Subcutaneous abdominal adipose tissue (tissue), 5 donors: ENCODE measurements around the gene RFXANK.
A peak's percentile ranks its signal among the peaks of the same experiment; 100 is the strongest.
"Not testable (repeated sequence)": the region's sequence is repeated elsewhere in the genome, so short reads cannot be mapped to it uniquely, and the experiment has no call there.

Source experiments
- H3K27ac ChIP-seq: one replicate; pipeline ENCODE4 v1.7.0; 2013; ENCODE audit warnings: low read depth, mild to moderate bottlenecking, inconsistent platforms, low read length, moderate library complexity
- H3K27me3 ChIP-seq, 5 donors: one replicate each; pipeline ENCODE4 v1.7.0; 2013; ENCODE audit warnings: low read length in 5 of 5, inconsistent platforms in 1 of 5; ENCODE audit not compliant: control insufficient read depth in 5 of 5, insufficient read depth in 4 of 5
- H3K36me3 ChIP-seq, 5 donors: one replicate each; pipeline ENCODE4 v1.7.0; 2013; ENCODE audit warnings: low read length in 5 of 5; ENCODE audit not compliant: control insufficient read depth in 5 of 5, insufficient read depth in 5 of 5
- H3K4me1 ChIP-seq, 5 donors: one replicate each; pipeline ENCODE4 v1.7.0; 2013; ENCODE audit warnings: low read length in 5 of 5, mild to moderate bottlenecking in 3 of 5, moderate library complexity in 1 of 5; ENCODE audit not compliant: control insufficient read depth in 5 of 5, insufficient read depth in 5 of 5
- H3K4me3 ChIP-seq, 5 donors: one replicate each; pipeline ENCODE4 v1.7.0; 2013; ENCODE audit warnings: low read length in 5 of 5, low read depth in 1 of 5
- H3K9ac ChIP-seq, 5 donors: one replicate each; pipeline ENCODE4 v1.7.0; 2013; ENCODE audit warnings: low read length in 5 of 5, mild to moderate bottlenecking in 4 of 5, moderate library complexity in 3 of 5
- H3K9me3 ChIP-seq, 5 donors: one replicate each; pipeline ENCODE4 v1.7.0; 2013; ENCODE audit warnings: low read length in 5 of 5; ENCODE audit not compliant: control insufficient read depth in 5 of 5
- donor health status: healthy.
- donor health status: healthy.
- donor health status: healthy.
- donor health status: healthy.
- donor health status: healthy.

RFXANK gene

DNA sequence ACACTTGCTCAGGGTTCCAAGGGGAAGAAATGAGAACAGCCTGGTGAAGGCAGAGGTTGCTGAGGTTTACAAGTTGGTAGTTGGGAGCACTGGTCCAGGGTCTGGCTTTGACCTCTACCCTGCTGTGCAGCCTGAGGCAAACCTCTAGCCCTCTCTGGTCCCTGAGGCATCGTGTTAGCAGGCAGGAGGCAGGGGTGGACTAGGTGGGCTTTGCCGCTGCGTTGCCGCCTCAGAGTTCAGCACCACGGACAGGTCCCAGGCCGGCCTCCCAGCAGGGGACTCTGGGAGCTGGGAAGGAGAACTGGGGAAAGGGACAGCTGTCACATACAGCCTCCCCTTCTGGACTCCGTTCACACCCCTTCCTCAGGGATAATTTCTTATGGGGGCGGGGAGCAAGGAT is 22.8 kb downstream of the RFXANK start:
- Histone ChIP-seq H3K4me1 (no peaks in the 10 kb centered on the region), H3K4me3 (no peak overlapping the region), H3K9me3 (peaks cover 0 to 5% (median 2%) of the 10 kb centered on the region in 5 donors), H3K36me3 (no peaks in the 10 kb centered on the region), H3K27ac (no peak overlapping the region), H3K27me3 (peaks cover 20 to 50% (median 40%) of the 10 kb centered on the region in 5 donors), H3K9ac (no peak overlapping the region)

DNA sequence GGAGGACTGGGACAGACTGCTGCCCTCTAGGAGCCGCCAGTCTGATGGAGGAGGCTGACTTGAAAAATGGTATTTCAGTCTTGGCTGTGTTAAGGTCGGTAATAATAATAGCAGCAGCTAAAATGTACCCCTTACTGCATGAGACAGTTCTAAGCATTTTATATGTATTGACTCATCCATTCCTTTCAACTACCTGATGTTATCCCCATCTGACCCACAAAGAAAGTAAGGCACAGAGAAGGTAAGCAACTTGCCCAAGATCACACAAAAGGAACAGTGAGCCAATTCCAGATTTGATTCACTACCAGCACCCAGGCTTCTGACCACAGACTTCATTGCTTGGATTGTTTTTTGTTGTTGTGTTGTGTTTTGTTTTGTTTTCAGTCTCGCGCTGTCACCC is 23.7 kb downstream of the RFXANK start:
- Histone ChIP-seq H3K9ac (no peak overlapping the region), H3K4me3 (no peak overlapping the region), H3K9me3 (peaks cover 0 to 5% (median 2%) of the 10 kb centered on the region in 5 donors), H3K27me3 (peaks cover 20 to 50% (median 37%) of the 10 kb centered on the region in 5 donors), H3K27ac (no peak overlapping the region), H3K4me1 (no peaks in the 10 kb centered on the region), H3K36me3 (no peaks in the 10 kb centered on the region)

DNA sequence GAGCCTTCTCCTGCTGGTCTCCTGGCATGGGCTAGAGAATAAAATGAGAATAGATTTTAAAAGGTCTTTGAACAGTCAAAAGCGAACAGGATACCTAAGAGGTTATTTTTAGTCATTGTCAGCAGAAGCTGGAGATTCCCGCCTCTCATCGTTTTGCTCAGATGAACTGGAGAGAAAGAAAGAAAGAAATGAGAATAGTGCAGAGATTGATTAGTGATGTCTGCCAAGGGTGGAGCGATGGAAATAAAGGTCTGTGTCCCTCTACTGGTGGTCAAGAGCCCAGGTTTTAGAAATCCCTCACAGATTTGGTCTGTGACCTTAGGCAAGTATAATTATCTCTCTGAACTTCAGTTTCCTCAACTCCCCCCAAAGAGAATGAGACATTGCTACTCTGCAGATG is 25.0 kb downstream of the RFXANK start:
- Histone ChIP-seq H3K9ac (no peak overlapping the region), H3K27me3 (peaks cover 10 to 39% (median 27%) of the 10 kb centered on the region in 5 donors), H3K4me3 (no peak overlapping the region), H3K36me3 (no peaks in the 10 kb centered on the region), H3K4me1 (no peaks in the 10 kb centered on the region), H3K9me3 (peaks cover 0 to 5% (median 2%) of the 10 kb centered on the region in 5 donors), H3K27ac (no peak overlapping the region)

DNA sequence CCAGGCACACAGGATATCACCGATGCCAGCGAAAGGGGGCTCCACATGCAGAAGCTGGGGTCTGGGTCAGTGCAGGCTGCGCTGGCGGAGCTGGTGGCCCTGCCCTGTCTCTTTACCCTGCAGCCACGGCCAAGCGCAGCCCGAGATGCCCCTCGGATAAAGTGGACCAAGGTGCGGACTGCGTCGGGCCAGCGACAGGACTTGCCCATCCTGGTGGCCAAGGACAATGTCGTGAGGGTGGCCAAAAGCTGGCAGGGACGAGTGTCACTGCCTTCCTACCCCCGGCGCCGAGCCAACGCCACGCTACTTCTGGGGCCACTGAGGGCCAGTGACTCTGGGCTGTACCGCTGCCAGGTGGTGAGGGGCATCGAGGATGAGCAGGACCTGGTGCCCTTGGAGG is 26.9 kb downstream of the RFXANK start:
- no peak overlapping the region for H3K4me3 ChIP-seq
- H3K27me3 ChIP-seq: peaks cover under 1 to 21% (median 12%) of the 10 kb centered on the region in 5 donors
- no peaks in the 10 kb centered on the region for H3K4me1 ChIP-seq
- peaks cover 0 to 5% (median 0%) of the 10 kb centered on the region in 5 donors for H3K9me3 ChIP-seq
- H3K9ac ChIP-seq: no peak overlapping the region
- no peaks in the 10 kb centered on the region for H3K36me3 ChIP-seq
- H3K27ac ChIP-seq: no peak overlapping the region

DNA sequence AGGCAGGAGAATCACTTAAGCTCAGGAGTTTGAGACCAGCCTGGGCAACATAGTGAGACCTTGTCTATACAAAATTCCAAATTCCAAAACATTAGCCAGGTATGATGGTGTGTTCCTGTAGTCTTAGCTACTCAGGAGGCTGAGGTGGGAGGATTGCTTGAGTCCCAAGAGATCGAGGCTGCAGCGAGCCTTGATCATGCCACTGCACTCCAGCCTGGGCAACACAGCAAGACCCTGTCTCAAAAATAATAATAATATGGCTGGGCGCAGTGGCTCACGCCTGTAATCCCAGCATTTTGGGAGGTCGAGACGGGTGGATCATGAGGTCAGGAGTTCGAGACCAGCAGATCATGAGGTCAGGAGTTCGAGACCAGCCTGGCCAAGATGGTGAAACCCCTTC is 28.9 kb downstream of the RFXANK start:
- not testable (repeated sequence) for H3K4me1 ChIP-seq, H3K4me3 ChIP-seq, H3K9me3 ChIP-seq, H3K36me3 ChIP-seq, H3K27ac ChIP-seq, H3K9ac ChIP-seq
- H3K27me3 ChIP-seq: peaks cover 8 to 21% (median 17%) of the 10 kb centered on the region in 5 donors

DNA sequence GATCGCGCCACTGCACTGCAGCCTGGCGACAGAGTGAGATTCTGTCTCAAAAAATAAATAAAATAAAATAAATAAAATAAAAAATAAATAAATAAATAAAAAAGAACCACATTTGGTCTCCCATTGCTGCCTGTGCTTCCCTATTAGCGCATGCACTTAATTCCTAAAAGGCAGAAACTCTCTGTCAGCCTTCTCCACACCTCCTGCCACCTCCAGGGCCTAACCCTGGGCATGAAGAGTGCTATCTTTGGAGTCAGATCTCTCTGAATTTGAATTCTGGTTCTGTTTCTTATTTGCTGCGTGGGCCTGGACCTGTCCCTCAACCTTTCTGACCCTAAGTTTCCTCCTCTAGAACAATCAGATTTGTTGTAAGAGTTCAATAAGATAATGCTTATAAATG is 31.0 kb downstream of the RFXANK start:
- H3K36me3 ChIP-seq: no peaks in the 10 kb centered on the region
- no peak overlapping the region for H3K4me3 ChIP-seq
- H3K27ac ChIP-seq: no peak overlapping the region
- no peak overlapping the region for H3K9ac ChIP-seq
- peaks cover 24 to 39% (median 35%) of the 10 kb centered on the region in 5 donors for H3K27me3 ChIP-seq
- no peaks in the 10 kb centered on the region for H3K9me3 ChIP-seq
- H3K4me1 ChIP-seq: peaks cover 0 to 10% (median 7%) of the 10 kb centered on the region in 5 donors

DNA sequence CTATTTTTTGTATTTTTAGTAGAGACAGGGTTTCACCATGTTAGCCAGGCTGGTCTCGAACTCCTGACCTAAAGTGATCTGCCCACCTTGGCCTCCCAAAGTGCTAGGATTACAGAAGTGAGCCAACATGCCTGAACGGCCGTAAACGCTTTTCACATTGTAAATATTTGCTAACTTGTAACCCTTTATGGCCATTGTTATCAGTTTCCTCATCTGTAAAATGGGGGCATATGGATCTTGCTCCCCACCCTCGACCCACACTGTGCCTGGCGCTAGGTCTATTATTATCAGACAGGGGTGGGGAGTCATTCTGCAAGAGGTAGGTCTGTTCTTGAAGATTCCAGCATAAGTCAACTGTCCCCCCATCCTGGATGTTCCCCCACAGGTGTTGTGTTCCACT is 31.6 kb downstream of the RFXANK start:
- no peak overlapping the region for H3K4me3 ChIP-seq
- no peak overlapping the region for H3K9ac ChIP-seq
- H3K9me3 ChIP-seq: no peaks in the 10 kb centered on the region
- peaks cover 24 to 45% (median 40%) of the 10 kb centered on the region in 5 donors for H3K27me3 ChIP-seq
- H3K36me3 ChIP-seq: no peaks in the 10 kb centered on the region
- no peak overlapping the region for H3K27ac ChIP-seq
- peaks cover 0 to 10% (median 7%) of the 10 kb centered on the region in 5 donors for H3K4me1 ChIP-seq

DNA sequence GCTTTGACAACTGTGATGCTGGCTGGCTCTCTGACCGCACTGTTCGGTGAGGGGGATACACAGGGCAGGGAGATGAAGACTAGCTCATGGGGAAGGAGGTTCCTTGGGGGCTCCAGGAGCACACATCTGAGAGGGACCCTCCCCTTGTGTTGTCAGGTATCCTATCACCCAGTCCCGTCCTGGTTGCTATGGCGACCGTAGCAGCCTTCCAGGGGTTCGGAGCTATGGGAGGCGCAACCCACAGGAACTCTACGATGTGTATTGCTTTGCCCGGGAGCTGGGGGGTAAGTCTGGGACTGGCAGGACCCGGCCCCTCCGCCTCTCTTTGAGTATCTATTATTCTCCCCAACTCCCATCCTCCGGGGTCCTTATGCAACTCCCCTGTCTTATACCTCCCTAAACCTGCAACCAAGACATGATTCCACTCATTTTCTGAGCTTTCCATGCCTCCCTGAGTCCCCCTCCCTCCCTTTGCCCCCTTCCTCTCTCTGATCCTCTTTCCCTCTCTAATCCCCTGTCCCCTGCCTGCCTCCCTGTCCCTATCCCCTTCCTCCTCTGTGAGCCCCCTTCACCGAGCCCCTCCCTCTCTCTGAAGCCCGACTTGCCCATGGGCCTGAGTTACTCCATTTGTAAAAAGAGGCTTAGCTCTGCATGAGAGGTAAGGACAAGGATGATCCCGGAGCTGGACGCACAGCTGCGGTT is 32.2 kb downstream of the RFXANK start:
- Histone ChIP-seq H3K4me3 (peak overlapping the region in 2 of 5 donors; percentile 53 to 64), H3K36me3 (no peaks in the 10 kb centered on the region), H3K9ac (no peak overlapping the region), H3K27me3 (peaks cover 24 to 46% (median 40%) of the 10 kb centered on the region in 5 donors), H3K27ac (no peak overlapping the region), H3K4me1 (peaks cover 0 to 10% (median 7%) of the 10 kb centered on the region in 5 donors), H3K9me3 (no peaks in the 10 kb centered on the region)

DNA sequence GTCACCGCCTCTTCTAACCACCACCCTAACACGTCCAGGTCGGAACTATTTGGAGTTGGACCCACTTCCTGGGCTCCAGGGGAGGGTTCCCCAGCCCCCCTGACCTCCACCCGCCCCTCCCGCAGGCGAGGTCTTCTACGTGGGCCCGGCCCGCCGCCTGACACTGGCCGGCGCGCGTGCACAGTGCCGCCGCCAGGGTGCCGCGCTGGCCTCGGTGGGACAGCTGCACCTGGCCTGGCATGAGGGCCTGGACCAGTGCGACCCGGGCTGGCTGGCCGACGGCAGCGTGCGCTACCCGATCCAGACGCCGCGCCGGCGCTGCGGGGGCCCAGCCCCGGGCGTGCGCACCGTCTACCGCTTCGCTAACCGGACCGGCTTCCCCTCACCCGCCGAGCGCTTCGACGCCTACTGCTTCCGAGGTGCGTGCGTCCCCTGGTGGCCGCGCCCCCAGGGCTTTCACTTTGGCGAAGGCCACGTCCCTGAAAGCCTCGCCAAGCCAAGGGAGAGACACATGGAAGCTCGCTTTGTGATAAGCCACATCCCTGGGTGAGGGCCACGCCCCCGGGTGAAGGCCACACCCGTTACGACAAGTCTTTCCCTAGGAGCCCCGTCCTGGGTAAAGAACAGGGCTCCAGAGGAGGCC is 32.9 kb downstream of the RFXANK start:
- Histone ChIP-seq H3K27me3 (peaks cover 24 to 46% (median 40%) of the 10 kb centered on the region in 5 donors), H3K9me3 (no peaks in the 10 kb centered on the region), H3K27ac (no peak overlapping the region), H3K4me3 (peak overlapping the region in 4 of 5 donors; percentile 44 to 64 (median 55)), H3K36me3 (no peaks in the 10 kb centered on the region), H3K4me1 (peaks cover 0 to 10% (median 7%) of the 10 kb centered on the region in 5 donors), H3K9ac (no peak overlapping the region)

DNA sequence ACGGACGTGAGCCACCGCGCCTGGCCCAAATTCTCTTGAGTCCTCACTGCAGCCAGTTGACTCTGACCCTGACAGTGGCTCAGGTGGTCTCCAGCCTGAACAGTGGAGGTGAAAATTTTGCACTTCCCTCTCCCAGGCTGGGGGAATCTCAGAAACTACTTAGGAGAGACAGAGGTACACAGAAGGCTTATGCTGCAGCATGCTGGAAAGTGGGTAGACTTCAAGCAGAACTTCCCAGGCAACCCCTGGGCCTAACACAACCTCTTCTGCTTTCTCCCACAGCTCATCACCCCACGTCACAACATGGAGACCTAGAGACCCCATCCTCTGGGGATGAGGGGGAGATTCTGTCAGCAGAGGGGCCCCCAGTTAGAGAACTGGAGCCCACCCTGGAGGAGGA is 34.1 kb downstream of the RFXANK start:
- H3K27ac ChIP-seq: no peak overlapping the region
- peaks cover 24 to 46% (median 40%) of the 10 kb centered on the region in 5 donors for H3K27me3 ChIP-seq
- no peaks in the 10 kb centered on the region for H3K9me3 ChIP-seq
- H3K36me3 ChIP-seq: no peaks in the 10 kb centered on the region
- H3K4me1 ChIP-seq: peaks cover 0 to 10% (median 7%) of the 10 kb centered on the region in 5 donors
- no peak overlapping the region for H3K4me3 ChIP-seq
- H3K9ac ChIP-seq: no peak overlapping the region
